Measurements from ENCODE around the gene IL21R.

IL21R gene

GRCh38 chr16:27472091-27473020 lies 70.4 kb downstream of the IL21R start:
- TF ChIP-seq POLR2A (IDR thresholded peaks at IDR 0.05; ENCODE audit: low read depth, low read length) = no peak
- DNase-seq (ENCODE audit: insufficient read length, low spot score) = no peak
- FAIRE-seq = no peak

GRCh38 chr16:27473101-27473900 lies 71.3 kb downstream of the IL21R start:
- TF ChIP-seq POLR2A (IDR thresholded peaks at IDR 0.05; ENCODE audit: low read depth, low read length) = no peak
- FAIRE-seq = no peak
- no peak for DNase-seq (ENCODE audit: insufficient read length, low spot score)

- no peak for TF ChIP-seq POLR2A (IDR thresholded peaks at IDR 0.05; ENCODE audit: low read depth, low read length)
- FAIRE-seq = no peak
- DNase-seq (ENCODE audit: insufficient read length, low spot score) = no peak
Measured at GRCh38 chr16:27474041-27474440, 72.1 kb downstream of the IL21R start.

GRCh38 chr16:27474921-27475320 lies 72.9 kb downstream of the IL21R start:
- TF ChIP-seq POLR2A (IDR thresholded peaks at IDR 0.05; ENCODE audit: low read depth, low read length) = no peak
- no peak for DNase-seq (ENCODE audit: insufficient read length, low spot score)
- no peak for FAIRE-seq

- DNase-seq (ENCODE audit: insufficient read length, low spot score) (peak; percentile 86), FAIRE-seq (peak; percentile 60)
- no peak for TF ChIP-seq POLR2A (IDR thresholded peaks at IDR 0.05; ENCODE audit: low read depth, low read length)
Measured at GRCh38 chr16:27475561-27475960, 73.6 kb downstream of the IL21R start.

- no peak for FAIRE-seq
- no peak for DNase-seq (ENCODE audit: insufficient read length, low spot score)
- TF ChIP-seq POLR2A (IDR thresholded peaks at IDR 0.05; ENCODE audit: low read depth, low read length) = no peak
Measured at GRCh38 chr16:27476240-27476639, 74.3 kb downstream of the IL21R start.

GRCh38 chr16:27480761-27481160 lies 78.8 kb downstream of the IL21R start:
- FAIRE-seq (no peak), DNase-seq (ENCODE audit: insufficient read length, low spot score) (no peak)
- no peak for TF ChIP-seq POLR2A (IDR thresholded peaks at IDR 0.05; ENCODE audit: low read depth, low read length)

GRCh38 chr16:27481282-27481934 lies 79.4 kb downstream of the IL21R start:
- no peak for FAIRE-seq
- DNase-seq (ENCODE audit: insufficient read length, low spot score) = no peak
- no peak for TF ChIP-seq POLR2A (IDR thresholded peaks at IDR 0.05; ENCODE audit: low read depth, low read length)

- no peak for FAIRE-seq
- DNase-seq (ENCODE audit: insufficient read length, low spot score) = no peak
- TF ChIP-seq POLR2A (IDR thresholded peaks at IDR 0.05; ENCODE audit: low read depth, low read length) = no peak
Measured at GRCh38 chr16:27482397-27483087, 80.6 kb downstream of the IL21R start.

GRCh38 chr16:27483088-27483437 lies 81.1 kb downstream of the IL21R start:
- FAIRE-seq (no peak), DNase-seq (ENCODE audit: insufficient read length, low spot score) (no peak)
- TF ChIP-seq POLR2A (IDR thresholded peaks at IDR 0.05; ENCODE audit: low read depth, low read length) = no peak

- no peak for TF ChIP-seq POLR2A (IDR thresholded peaks at IDR 0.05; ENCODE audit: low read depth, low read length)
- no peak for FAIRE-seq
- no peak for DNase-seq (ENCODE audit: insufficient read length, low spot score)
Measured at GRCh38 chr16:27483624-27484023, 81.7 kb downstream of the IL21R start.

GRCh38 chr16:27485126-27485525 lies 83.2 kb downstream of the IL21R start:
- no peak for TF ChIP-seq POLR2A (IDR thresholded peaks at IDR 0.05; ENCODE audit: low read depth, low read length)
- FAIRE-seq = no peak

GRCh38 chr16:27485811-27486210 lies 83.8 kb downstream of the IL21R start:
- FAIRE-seq (no peak), DNase-seq (ENCODE audit: insufficient read length, low spot score) (no peak)
- TF ChIP-seq POLR2A (IDR thresholded peaks at IDR 0.05; ENCODE audit: low read depth, low read length) = no peak

More at GRCh38 chr16:27485126-27485525, 83.2 kb downstream of the IL21R start:
- DNase-seq (ENCODE audit: insufficient read length, low spot score) = no peak
